GM18499 (cell line): ENCODE measurements around the gene MOB4.
"Not testable (repeated sequence)": the region's sequence is repeated elsewhere in the genome, so short reads cannot be mapped to it uniquely, and the experiment has no call there.

Experiments used
- ATAC-seq: cut with Tn5 transposase; IDR thresholded peaks from one replicate; pipeline ENCODE4 v1.9.1; 2021; ENCODE audit warnings: moderate number of reproducible peaks; ENCODE audit not compliant: insufficient read depth, unreplicated experiment

MOB4 gene

GRCh38 chr2:197515739-197516392, at the start of gene MOB4:
Gene MOB4, plus strand, starts transcription at chr2:197516066. Its CDS starts 21 bp downstream, at chr2:197516087.
- ATAC-seq, result peak; percentile 81

- no peak for ATAC-seq
Observed at GRCh38 chr2:197472166-197472565, 43.7 kb upstream of the MOB4 start.

GRCh38 chr2:197477797-197478196, 38.1 kb upstream of the MOB4 start:
- no peak for ATAC-seq

- ATAC-seq, result no peak
Observed at GRCh38 chr2:197480165-197481036, 35.5 kb upstream of the MOB4 start.

GRCh38 chr2:197484248-197484647, 31.6 kb upstream of the MOB4 start:
- ATAC-seq, result not testable (repeated sequence)

GRCh38 chr2:197486175-197486574, 29.7 kb upstream of the MOB4 start:
- ATAC-seq, result no peak

GRCh38 chr2:197487385-197487784, 28.5 kb upstream of the MOB4 start:
- no peak for ATAC-seq

GRCh38 chr2:197495433-197496134, 20.3 kb upstream of the MOB4 start:
- no peak for ATAC-seq

GRCh38 chr2:197496695-197497094, 19.2 kb upstream of the MOB4 start:
- ATAC-seq, result no peak

GRCh38 chr2:197497326-197497725, 18.5 kb upstream of the MOB4 start:
- no peak for ATAC-seq

- ATAC-seq, result no peak
Observed at GRCh38 chr2:197498235-197498936, 17.5 kb upstream of the MOB4 start.

- ATAC-seq, result no peak
Observed at GRCh38 chr2:197498937-197499593, 16.8 kb upstream of the MOB4 start.

- ATAC-seq, result peak; percentile 73
Observed at GRCh38 chr2:197499594-197500502, 16.0 kb upstream of the MOB4 start, which contains the start of the genes HSPD1 and HSPE1. Gene HSPD1, minus strand, starts transcription at chr2:197499840. Its CDS starts 992 bp downstream, at chr2:197498848. Gene HSPE1, plus strand, starts transcription at chr2:197500379. Its CDS starts 58 bp downstream, at chr2:197500437.

- ATAC-seq, result no peak
Observed at GRCh38 chr2:197500503-197501131, 15.2 kb upstream of the MOB4 start.

- no peak for ATAC-seq
Observed at GRCh38 chr2:197502201-197502600, 13.7 kb upstream of the MOB4 start.

- no peak for ATAC-seq
Observed at GRCh38 chr2:197502685-197503084, 13.2 kb upstream of the MOB4 start.

GRCh38 chr2:197504000-197504399, 11.9 kb upstream of the MOB4 start:
- ATAC-seq, result no peak

- ATAC-seq, result no peak
Observed at GRCh38 chr2:197504512-197504911, 11.4 kb upstream of the MOB4 start.
